ENCODE results near the gene D2HGDH. TPM values are rescaled to one million over a fixed set of nuclear protein-coding genes. Genes with fewer than 3 reads are reported as not detected.

The D2HGDH gene
- total and polyA plus RNA-seq, 2 of the 13 experiments (the other 11 are each of a cell fraction or from before 2014, with no cell fraction given), result 19.2 to 20.3 TPM

DNA sequence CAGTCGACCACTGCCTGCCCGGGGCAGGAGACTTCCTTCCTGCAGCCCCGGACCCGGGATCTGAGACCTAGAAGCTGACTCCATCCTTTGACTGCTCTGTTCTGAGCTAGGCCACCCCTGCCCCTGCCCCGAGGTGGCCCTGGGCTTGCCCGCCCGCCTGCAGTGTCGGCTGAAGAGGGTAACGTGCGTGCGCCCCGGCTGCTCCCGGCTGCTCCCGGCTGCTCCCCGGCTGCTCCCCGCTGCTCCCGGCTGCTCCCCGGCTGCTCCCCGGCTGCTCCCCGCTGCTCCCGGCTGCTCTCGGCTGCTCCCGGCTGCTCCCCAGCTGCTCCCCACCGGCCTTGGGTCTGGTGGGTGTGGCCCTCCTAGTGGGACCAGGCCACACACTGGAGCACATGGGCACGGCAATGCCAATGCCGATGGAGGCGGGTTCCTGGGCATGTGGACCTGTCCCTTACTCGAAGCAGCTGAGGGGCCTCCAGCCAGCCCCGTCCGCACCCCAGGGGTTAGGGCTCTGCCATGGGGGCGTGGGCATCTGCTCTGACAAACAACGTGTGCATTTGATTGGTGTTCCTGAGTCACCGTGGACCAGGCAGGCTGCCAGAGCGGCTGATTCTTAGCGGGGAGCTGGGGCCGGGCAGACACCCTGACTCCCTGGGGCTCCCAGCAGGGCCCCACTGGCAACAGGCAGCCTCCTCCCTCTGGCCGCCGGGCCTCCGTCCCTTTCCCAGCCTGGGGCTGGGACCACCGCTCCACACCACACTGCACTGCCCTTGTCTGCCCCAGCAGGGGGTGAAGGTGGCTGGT, 40.2 kb downstream of the D2HGDH start (continued):
- TF ChIP-seq PHF20 (CRISPR knock-in tag; IDR thresholded peaks at IDR 0.05) (no peak; the same call in 1 of the 2 replicates), PHF8 (CRISPR knock-in tag; IDR thresholded peaks at IDR 0.05) (peak; percentile 56; the same call in 1 of the 2 replicates), KLF15 (CRISPR knock-in tag; IDR thresholded peaks at IDR 0.05; ENCODE audit: borderline replicate concordance) (no peak), ZNF549 (CRISPR knock-in tag; IDR thresholded peaks at IDR 0.05) (0 out of 2 replicates have a peak, but pooled peaks have one; percentile 17), IRF2 (CRISPR knock-in tag; IDR thresholded peaks at IDR 0.05) (peak; percentile 66; the same call in 1 of the 2 replicates), MTA3 (CRISPR knock-in tag; IDR thresholded peaks at IDR 0.05) (no peak), KDM2A (CRISPR knock-in tag; IDR thresholded peaks at IDR 0.05; ENCODE audit: borderline replicate concordance, low read depth) (no peak)
- TF ChIP-seq, protein P1, sequence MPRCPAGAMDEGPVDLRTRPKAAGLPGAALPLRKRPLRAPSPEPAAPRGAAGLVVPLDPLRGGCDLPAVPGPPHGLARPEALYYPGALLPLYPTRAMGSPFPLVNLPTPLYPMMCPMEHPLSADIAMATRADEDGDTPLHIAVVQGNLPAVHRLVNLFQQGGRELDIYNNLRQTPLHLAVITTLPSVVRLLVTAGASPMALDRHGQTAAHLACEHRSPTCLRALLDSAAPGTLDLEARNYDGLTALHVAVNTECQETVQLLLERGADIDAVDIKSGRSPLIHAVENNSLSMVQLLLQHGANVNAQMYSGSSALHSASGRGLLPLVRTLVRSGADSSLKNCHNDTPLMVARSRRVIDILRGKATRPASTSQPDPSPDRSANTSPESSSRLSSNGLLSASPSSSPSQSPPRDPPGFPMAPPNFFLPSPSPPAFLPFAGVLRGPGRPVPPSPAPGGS (CRISPR knock-in tag; IDR thresholded peaks at IDR 0.05), result no peak
- TF ChIP-seq, protein P2, sequence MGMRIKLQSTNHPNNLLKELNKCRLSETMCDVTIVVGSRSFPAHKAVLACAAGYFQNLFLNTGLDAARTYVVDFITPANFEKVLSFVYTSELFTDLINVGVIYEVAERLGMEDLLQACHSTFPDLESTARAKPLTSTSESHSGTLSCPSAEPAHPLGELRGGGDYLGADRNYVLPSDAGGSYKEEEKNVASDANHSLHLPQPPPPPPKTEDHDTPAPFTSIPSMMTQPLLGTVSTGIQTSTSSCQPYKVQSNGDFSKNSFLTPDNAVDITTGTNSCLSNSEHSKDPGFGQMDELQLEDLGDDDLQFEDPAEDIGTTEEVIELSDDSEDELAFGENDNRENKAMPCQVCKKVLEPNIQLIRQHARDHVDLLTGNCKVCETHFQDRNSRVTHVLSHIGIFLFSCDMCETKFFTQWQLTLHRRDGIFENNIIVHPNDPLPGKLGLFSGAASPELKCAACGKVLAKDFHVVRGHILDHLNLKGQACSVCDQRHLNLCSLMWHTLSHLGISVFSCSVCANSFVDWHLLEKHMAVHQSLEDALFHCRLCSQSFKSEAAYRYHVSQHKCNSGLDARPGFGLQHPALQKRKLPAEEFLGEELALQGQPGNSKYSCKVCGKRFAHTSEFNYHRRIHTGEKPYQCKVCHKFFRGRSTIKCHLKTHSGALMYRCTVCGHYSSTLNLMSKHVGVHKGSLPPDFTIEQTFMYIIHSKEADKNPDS (CRISPR knock-in tag; IDR thresholded peaks at IDR 0.05), result no peak
- TF ChIP-seq, protein P3, sequence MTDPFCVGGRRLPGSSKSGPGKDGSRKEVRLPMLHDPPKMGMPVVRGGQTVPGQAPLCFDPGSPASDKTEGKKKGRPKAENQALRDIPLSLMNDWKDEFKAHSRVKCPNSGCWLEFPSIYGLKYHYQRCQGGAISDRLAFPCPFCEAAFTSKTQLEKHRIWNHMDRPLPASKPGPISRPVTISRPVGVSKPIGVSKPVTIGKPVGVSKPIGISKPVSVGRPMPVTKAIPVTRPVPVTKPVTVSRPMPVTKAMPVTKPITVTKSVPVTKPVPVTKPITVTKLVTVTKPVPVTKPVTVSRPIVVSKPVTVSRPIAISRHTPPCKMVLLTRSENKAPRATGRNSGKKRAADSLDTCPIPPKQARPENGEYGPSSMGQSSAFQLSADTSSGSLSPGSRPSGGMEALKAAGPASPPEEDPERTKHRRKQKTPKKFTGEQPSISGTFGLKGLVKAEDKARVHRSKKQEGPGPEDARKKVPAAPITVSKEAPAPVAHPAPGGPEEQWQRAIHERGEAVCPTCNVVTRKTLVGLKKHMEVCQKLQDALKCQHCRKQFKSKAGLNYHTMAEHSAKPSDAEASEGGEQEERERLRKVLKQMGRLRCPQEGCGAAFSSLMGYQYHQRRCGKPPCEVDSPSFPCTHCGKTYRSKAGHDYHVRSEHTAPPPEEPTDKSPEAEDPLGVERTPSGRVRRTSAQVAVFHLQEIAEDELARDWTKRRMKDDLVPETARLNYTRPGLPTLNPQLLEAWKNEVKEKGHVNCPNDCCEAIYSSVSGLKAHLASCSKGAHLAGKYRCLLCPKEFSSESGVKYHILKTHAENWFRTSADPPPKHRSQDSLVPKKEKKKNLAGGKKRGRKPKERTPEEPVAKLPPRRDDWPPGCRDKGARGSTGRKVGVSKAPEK (CRISPR knock-in tag; IDR thresholded peaks at IDR 0.05; ENCODE audit: borderline replicate concordance), result 0 out of 2 replicates have a peak, but pooled peaks have one; percentile 54
- TF ChIP-seq, protein P4, sequence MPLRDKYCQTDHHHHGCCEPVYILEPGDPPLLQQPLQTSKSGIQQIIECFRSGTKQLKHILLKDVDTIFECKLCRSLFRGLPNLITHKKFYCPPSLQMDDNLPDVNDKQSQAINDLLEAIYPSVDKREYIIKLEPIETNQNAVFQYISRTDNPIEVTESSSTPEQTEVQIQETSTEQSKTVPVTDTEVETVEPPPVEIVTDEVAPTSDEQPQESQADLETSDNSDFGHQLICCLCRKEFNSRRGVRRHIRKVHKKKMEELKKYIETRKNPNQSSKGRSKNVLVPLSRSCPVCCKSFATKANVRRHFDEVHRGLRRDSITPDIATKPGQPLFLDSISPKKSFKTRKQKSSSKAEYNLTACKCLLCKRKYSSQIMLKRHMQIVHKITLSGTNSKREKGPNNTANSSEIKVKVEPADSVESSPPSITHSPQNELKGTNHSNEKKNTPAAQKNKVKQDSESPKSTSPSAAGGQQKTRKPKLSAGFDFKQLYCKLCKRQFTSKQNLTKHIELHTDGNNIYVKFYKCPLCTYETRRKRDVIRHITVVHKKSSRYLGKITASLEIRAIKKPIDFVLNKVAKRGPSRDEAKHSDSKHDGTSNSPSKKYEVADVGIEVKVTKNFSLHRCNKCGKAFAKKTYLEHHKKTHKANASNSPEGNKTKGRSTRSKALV (CRISPR knock-in tag; IDR thresholded peaks at IDR 0.05), result no peak
- TF ChIP-seq, protein P5, sequence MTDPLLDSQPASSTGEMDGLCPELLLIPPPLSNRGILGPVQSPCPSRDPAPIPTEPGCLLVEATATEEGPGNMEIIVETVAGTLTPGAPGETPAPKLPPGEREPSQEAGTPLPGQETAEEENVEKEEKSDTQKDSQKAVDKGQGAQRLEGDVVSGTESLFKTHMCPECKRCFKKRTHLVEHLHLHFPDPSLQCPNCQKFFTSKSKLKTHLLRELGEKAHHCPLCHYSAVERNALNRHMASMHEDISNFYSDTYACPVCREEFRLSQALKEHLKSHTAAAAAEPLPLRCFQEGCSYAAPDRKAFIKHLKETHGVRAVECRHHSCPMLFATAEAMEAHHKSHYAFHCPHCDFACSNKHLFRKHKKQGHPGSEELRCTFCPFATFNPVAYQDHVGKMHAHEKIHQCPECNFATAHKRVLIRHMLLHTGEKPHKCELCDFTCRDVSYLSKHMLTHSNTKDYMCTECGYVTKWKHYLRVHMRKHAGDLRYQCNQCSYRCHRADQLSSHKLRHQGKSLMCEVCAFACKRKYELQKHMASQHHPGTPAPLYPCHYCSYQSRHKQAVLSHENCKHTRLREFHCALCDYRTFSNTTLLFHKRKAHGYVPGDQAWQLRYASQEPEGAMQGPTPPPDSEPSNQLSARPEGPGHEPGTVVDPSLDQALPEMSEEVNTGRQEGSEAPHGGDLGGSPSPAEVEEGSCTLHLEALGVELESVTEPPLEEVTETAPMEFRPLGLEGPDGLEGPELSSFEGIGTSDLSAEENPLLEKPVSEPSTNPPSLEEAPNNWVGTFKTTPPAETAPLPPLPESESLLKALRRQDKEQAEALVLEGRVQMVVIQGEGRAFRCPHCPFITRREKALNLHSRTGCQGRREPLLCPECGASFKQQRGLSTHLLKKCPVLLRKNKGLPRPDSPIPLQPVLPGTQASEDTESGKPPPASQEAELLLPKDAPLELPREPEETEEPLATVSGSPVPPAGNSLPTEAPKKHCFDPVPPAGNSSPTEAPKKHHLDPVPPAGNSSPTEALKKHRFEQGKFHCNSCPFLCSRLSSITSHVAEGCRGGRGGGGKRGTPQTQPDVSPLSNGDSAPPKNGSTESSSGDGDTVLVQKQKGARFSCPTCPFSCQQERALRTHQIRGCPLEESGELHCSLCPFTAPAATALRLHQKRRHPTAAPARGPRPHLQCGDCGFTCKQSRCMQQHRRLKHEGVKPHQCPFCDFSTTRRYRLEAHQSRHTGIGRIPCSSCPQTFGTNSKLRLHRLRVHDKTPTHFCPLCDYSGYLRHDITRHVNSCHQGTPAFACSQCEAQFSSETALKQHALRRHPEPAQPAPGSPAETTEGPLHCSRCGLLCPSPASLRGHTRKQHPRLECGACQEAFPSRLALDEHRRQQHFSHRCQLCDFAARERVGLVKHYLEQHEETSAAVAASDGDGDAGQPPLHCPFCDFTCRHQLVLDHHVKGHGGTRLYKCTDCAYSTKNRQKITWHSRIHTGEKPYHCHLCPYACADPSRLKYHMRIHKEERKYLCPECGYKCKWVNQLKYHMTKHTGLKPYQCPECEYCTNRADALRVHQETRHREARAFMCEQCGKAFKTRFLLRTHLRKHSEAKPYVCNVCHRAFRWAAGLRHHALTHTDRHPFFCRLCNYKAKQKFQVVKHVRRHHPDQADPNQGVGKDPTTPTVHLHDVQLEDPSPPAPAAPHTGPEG (CRISPR knock-in tag; IDR thresholded peaks at IDR 0.05), result no peak

All from HepG2 (cell line).